Right hindlimb (tissue), 1 donor: ENCODE measurements around the gene UBR4.
A peak's percentile ranks its signal among the peaks of the same experiment; 100 is the strongest.

Experiments
- DNase-seq: peaks from one replicate; pipeline ENCODE4 v3.0.0-alpha.2; 2018

UBR4 gene

DNA sequence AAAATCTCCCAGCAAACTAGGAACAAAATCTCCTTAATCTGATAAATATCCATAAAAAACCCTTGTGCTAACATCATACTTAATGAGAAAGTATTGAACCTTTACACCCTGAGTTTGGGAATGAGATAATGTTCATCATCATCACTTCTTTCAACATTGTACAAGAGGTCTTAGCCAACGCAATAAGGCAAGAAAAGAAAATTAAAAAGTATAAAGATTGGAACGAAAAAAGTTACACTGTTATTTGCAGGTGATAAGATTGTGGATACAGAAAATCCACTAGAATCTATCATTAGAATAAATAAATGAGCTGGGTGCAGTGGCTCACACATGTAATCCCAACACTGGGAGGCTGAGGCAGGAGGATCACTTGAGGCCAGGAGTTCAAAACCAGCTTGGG is 76.7 kb downstream of the UBR4 start:
- no peak for DNase-seq

DNA sequence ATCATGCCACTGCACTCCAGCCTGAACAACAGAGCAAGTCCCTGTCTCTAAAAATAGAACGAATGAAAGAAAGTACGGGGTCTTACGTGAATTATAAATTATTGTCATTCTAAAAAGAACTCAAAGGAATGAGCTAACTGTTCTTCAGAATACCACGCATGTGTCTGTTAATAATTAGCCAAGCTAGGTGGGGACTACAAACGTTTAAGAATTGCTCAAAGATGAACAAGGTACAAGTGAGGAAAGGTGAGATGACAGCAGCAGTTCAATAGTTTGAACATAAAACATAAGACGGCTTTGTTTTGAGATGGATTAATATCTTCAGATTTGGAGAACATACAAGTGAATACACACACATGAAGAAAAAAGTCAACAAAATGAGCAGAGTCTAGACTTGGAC is 79.6 kb downstream of the UBR4 start:
- no peak for DNase-seq

DNA sequence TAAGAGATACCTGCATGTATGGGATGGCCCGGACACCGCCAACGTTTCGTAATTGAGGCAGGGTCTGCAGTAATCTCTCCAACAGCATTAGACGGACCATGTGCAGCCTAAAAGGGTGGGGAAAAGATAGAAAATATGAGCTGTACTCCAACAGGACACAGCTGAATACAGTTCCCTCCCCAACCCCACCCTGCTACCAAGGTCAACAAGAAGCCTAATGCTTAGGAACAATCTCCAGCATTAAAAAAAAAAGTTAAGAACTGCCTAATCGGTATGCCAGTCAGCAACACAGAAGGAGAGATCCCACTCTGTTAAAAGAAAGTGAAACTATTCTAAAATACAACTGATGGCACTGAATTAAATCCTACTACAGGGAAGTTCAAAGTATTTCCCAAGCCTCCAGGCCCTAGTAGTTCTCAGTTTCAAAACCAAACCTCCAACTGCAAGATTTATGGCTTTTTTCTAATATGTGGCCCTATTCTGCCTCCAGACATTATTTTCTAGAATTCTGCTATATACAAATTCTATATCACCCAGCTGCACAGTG is 81.0 kb downstream of the UBR4 start:
- DNase-seq = no peak

DNA sequence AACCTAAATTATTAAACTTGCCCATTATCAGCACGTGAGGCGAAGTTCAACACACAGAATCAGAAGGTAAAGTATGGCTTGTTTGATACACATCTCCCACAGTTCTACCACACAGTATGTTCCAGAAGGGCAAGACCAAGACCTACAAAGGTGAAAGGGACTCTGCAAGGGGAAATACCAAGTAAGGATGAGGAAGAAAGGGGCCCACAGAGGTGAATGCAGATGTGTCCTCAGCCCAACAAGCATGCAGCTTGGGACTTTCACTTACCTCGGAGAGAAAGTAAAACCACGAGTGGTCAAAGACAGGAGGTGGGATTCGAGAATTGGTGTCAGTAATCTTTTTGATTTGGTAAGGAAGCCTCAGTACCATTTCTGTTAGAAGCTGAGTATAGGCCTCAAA is 85.8 kb downstream of the UBR4 start:
- DNase-seq = no peak

DNA sequence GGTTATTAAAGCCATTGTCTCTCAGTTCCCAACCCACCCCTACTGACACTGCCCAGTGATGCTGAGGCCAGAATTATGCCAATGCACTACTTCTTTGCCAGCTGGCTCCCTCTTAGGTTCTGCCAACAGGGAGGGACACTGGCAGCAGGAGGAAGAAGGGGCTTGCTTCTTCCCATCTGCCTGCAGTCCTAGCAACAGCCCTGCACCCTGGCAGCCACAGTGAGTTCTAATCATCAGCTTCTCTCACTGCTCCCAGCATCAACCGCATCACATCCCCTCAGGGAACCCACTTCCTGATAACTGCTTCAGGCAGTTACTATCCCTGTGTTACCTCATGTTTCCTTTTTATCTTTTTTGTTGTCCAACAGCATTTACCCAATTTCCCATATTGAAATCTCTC is 86.2 kb downstream of the UBR4 start:
- DNase-seq = no peak

DNA sequence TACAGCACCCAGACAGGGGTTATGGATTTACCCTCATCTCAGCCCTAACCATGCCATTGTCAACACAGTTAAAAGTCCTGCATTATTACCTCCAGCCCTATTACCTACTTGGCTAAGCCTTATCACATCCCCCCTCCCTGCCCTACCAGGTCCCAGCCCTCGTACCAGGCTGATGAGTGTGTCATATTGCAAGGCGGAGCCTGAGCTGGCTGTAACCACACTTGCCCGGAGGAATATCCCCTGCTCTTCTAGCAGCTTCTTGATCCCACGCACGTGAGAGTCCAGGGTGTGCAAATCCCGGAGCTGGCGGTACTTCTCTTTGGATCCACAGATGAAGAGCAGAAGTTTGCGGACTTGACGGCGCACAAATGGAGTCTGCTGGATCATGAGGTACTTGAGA is 87.4 kb downstream of the UBR4 start:
- DNase-seq = no peak

DNA sequence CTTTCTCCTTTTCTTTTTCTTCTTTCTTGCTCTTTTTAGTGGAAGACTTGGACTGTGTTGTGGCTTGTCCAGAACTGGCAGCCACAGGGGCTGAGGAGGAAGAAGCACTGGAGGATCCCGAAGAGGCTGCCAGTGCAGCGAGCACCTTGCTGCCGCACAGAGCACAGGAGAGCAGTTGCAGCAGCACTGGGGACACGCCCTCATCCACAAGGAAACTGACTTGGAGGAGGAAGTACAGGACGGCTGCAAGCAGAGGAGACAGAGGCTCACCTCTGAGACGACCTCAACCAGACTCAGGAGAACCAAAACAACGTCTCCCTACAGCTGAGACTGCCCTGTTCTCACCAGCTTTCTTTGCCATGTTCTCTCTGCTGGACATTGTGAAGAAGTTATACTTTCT is 88.9 kb downstream of the UBR4 start:
- no peak for DNase-seq

DNA sequence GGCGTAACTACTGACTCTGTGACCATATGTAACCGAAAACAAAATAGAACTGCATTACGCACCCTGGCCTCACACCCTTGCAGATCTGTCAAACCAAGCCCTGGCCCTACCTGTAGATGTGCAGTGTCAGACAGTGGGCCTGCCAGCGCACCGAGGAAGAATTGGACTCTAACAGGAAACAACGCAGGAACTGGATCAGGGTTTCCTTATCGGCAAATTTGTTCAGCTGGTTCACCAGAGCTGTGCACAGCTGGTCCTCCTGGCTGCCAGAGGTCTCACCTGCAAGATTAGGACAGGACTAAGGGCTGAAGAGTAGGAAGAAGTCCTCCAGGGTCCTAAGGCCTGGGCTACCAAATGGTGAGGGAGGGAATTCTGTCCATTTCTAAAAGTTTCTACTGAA is 90.0 kb downstream of the UBR4 start:
- DNase-seq = no peak

DNA sequence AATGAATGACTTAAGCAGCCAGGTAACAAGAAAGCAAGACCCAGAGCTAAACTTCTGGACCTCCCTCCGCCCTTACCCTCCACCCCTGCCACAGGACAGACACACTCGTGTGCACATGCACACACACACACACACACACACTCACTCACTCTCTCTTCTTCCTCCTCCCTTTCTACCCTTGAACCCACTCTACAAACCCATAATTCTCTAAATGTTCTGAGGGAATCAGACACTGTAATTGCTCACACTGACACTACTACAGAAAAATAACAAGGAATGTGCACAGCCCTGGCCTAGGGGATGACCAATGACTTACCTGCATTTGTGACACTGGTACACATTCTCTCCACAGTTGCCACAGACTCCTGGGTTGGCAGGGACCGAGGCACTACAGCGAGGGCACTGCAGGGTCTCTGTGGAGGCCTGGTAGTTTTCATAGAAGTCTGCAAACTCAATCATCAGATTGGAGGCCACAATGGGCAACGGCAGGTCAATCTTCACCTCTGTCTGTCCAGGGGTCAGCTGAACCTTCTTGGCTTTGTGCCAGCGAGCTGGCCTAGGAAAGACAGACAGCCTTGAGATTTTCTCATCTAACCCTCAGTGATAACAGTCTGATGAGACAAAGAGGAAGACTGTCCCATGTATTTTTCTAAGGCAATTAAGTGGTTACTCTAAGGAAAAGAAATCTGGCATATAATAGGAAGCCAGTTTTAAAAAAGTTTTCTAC is 94.8 kb downstream of the UBR4 start:
- no peak for DNase-seq

DNA sequence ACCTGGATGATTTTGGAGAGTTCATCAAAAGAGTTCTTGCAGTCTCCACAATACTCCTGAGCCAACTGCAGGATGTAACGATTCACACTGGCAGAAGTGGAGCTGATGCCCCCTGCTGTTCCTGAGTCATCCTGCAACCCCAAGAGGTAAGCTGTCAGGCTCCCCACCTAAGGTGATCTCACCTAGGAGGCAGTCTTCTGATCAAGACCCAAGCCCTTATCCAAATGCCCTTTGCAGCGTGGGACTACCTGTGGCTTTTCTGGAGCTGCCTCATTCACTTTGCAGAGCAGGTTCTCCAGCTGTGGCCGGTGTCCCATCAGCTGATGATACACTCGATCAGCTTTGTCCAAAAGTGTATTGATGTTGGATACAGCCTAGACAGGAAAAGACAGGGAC is 96.4 kb downstream of the UBR4 start:
- DNase-seq = peak; percentile 34

DNA sequence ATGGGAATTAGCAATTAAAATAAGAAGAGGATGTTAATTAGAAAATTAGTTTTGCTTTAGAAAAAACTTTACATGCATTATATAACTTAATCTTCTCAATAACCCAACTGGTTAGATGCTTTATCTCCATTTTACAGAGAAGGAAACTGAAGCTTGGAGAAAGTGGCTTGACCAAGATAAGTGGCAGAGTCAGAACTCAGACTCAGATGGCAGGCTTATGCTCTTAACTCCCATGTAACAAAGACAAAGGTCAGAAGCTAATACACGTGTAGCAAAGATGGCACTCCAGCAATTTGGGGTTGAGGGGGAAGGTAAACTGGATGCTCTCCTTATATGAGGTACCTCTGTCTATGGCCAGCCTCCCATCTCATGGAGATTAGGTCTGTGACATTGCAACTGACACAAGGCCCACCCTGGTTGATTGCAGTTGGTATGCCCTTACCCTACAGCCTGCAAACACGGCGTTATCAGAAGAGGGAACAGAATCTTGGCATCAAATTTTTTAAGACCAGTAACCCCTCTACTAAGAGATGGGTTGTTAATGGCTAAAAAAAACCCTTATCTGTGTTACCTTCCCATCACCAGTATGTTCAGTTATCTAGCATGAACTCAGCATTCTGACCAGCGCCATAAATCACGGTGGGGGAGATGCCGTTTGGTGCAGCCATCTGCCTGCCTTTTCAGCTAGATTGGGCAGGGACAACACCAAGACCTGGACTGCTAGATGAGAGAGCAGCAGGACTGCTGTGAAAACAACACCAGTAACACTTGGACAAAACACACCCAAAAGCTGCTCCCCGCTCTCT is 97.0 kb downstream of the UBR4 start:
- DNase-seq = no peak

DNA sequence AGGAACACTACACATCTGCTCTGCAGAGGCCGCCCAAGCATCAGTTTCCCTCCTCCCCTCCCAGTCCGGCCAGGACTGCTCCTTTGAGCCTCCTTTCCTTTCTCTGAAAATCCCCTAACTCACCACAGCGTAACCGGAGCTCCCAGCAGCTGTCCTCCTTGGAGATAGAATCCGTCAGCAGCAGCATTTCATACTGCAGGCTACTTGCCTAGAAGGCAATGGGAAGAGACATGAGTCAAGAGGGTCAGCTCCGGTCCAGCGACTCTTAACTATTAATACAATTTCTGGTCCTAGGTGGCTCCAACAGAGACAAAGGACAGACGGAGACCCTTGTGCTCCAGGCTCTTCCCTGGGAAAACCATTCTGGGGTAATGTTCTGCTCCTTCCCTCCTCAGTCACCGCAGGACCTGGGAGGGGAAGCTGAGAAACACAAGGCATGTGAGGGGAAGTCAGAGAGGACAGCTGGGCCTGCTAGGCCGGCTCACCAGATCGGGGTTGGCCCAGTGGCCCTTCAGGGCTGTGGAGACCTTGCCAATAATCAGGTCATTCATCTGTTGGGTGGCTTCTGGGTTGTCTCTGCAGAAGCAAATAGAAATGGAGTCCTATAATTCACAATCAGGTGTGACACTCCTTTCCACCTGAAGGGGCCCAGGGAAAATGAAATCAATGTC is 99.7 kb downstream of the UBR4 start:
- peak; percentile 57 for DNase-seq

DNA sequence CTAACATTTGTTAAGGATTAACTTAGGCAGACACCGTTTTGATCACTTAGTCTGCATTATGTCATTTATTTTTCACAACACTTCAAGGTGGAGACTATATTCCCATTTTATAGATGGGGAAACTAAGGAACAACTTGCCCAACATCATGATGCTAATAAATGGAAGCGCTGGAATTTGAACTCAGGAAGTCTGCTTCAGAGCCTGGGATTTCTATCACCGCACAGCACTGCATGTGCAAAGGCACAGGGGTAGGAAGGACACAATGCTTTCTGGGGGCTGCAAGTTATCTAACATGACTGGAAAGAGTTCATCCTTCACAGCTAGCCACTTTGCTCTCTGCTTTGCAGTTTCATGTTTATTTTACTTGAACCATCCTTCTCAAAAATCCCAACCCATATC is 100.5 kb downstream of the UBR4 start:
- DNase-seq = no peak

DNA sequence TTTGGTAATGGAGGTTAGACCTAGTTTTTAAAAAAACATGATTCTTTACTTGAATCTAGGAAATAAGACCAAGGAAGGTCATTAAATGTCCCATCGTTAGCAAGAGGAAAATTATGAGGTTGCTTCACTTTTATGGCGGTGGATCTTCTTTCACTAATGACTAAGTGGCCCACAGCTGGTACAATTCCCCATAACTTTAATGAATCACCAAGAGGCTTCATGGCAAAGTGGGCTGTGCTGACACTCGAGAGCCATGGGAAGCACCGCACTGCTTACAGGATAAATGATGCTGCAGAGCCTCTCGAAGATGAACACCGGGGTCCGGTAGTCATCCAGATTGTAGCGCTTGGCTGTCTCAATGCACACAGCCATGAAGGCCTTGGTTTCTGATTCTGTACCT is 108.8 kb downstream of the UBR4 start:
- DNase-seq = no peak

DNA sequence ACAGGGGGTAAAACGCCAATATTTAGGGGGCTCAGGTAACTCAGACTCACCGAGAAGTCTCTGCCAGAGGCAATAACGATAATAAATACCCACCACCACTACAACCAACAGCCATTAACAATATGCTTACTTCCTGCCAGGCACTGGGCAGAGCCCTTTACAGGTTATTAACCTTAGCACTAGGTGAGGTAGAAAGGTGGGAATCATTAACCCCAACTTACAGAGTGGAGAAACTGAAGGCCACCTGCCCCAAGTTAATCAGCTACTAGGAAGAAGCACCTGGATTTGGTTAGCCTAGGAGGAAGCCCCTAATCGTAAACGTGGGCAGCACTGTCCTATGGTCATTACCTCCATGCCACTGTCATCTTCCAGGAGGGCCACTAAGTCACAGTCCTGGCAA is 110.0 kb downstream of the UBR4 start:
- no peak for DNase-seq

DNA sequence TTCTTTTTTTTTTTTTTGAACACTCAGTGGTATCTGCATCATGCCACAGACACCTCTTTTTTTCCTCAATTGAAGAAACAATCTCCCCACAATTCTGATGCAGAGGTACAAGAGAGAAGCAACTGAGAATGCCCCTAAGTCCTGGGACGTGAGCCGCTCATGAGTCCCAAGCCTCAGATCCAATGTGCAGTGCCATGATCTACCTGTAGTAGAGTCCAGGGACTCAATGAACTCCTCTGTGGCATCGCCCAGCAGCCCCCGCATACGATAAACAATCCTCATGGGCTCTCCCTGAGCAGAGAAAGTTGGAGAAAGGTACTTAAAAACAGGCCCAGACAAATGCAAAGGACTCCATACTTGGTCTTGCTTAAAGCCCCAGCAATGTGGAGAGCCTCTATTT is 113.1 kb downstream of the UBR4 start:
- DNase-seq = no peak

DNA sequence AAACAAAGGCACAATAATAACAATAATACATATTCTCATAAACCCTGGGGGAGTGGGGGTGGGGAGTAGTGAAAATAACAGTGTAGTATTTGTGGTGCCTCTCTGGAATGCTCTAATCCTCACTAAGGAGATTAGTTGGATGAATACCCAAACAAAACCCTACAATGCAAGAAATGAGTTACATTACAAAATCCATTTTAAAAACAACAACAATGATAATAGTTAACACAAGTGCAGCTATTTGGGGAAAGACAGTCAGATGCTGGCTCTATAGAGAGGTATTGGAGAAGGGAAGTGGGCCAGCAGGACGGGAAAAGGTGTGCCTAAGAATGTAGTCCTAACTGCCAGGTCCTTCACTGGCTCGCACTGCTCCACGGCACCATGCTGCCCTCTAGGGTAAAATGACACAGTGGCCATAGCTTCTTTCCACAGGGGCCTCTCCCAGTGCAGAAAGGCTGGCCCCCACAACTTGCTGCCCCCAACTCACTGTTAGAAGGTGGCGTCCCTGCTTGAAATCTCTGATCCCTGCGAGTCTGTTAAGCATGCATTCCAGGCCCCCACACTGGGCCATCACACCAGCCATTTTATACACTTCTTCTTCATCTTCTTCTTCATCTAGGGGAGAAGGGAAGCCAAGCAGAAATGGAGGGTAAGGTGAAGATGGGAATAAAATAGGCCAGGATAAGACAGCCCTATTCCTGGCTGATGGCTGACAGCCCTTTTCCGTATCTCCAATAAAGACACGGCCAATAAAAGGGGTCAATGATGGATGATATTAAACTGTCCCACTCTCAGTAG is 113.8 kb downstream of the UBR4 start:
- no peak for DNase-seq

DNA sequence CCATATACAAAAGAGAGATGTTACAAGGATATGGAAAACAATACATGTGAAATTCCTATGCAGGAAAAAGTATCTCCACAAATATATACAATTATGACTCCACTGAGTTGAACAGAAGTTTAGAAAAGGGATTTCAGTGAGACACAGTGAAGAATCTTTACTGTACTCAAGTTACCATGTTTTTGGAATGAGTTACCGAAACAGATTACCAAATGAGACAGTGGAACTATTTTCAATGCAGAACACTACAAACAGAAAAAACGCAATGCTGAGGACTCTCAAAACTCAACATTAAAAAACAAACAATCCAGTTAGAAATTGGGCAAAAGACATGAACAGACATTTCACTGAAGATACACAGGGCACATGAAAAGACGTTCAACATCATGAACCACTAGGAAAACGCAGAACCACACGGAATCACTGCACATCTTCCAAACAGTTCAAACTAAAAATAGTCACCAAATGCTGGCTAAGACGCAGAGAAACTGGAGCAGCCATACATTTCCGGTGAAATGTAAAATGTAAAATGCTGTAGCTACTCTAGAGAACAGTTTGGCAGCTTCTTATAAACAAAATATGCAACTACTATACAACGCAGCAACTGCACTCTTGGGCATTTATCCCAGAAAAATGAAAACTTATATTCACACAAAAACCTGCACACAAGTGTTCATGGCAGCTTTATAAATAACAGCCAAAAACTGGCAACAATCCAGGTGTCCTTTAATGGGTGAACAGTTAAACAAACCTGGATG is 118.7 kb downstream of the UBR4 start:
- peak; percentile 70 for DNase-seq

DNA sequence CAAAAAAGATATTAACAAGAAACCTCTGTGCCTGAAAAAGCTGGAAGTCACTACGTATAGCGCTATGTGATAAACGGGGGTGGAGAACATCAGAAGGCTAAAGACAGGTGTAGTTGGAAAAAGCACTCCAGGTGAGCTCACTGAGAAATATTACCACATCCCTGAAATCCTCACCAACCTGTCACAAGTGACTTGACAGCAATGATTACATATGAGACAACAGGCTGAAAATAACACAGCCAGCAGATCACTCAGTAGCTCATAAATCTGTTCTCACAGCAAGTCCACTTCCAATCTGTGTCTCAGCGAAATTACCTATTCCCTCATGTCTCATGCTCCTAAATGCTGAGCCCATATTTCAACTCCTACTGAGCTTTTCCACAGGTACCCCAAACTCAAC is 120.5 kb downstream of the UBR4 start:
- no peak for DNase-seq

DNA sequence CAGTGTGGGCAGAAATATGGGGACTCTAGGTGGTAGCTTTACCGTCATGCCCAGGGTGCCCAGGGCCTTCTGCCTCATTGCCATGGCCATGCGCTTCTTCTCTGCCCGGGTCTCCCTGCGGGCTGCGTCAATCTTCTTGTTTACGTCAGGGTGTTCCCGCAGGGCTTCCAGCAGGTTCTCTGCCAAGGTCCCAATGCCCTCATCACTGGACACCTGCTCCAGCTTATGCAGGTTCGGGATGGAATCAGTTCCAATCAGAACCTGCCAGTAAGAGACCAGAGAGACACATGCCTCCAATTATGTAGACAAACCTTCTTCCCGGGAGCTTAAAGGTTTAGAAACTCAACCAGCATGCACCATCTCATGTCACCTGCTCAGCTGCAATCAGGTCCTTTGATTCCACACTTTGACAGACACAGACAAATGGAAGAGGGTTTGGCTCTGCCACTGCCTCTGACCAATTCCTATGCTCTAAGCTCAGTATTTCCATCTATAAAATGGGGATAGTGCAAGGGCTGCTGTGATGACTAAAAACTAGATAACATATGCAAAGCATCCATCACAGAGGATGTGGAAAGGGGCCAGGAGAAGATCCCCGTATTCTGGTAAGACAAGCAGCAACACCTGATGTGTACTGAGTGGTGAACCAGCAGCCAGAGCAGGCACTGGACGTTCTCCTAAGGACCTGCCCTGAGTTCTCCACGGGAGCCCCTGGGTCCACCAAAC is 121.2 kb downstream of the UBR4 start:
- DNase-seq = no peak
